HCT116 (cell line): ENCODE data around the gene ARMS2. TPM values are rescaled to one million over a fixed set of nuclear protein-coding genes. Genes with fewer than 3 reads are reported as not detected.

ENCODE experiments used
- ATAC-seq: fragments of 200-7000 bp; cut with Tn5 transposase; 2 replicates; pipeline ENCODE4 v1.9.1; 2020; ENCODE audit warnings: mild to moderate bottlenecking, moderate library complexity
- BruUV-seq: library from RNA; stranded (reverse); fragments of 400-500 nt; replicated peaks from 2 replicates; lab custom pipeline; 2021; lab: Mats Ljungman, UMichigan
- CTCF ChIA-PET: fragments of 300-600 bp; sonication (Branson Sonifier 250); formaldehyde crosslinking; loops from one replicate; lab custom pipeline; 2021; ENCODE audit warnings: antibody characterized with exemption; lab: Charles Lee
- POLR2A ChIA-PET: fragments of 300-600, 350-600 bp; sonication (Branson Sonifier 250); formaldehyde crosslinking; loops from one replicate; lab custom pipeline; 2021; ENCODE audit warnings: antibody characterized with exemption; lab: Charles Lee
- RAD21 ChIA-PET, 2 experiments: fragments of 300-600 bp; sonication (Branson Sonifier 250); formaldehyde crosslinking; loops; one replicate each; lab custom pipeline; 2023; ENCODE audit warnings: low total read pairs in 2 of 2; ENCODE audit not compliant: uncharacterized antibody in 2 of 2, unreplicated experiment in 2 of 2, low non-redundant PET in 1 of 2; lab: Charles Lee
- DNase-seq: peaks from one replicate; pipeline ENCODE4 v3.0.0-alpha.2; 2010; ENCODE audit warnings: low read depth, low spot score
- H2AFZ ChIP-seq: fragments of 200-600 bp; shearing (Covaris generic), sonication (generic); 2 replicates; pipeline ENCODE4 v1.6.1; 2017; ENCODE audit warnings: low read depth, mixed run types, mixed read lengths, antibody characterized with exemption, low read length; ENCODE audit not compliant: poor library complexity, severe bottlenecking
- H3K27ac ChIP-seq: 2 replicates; pipeline ENCODE4 v1.5.1; 2012; ENCODE audit warnings: low read depth, low read length
- H3K27me3 ChIP-seq: fragments of 200-600 bp; sonication (generic); 2 replicates; pipeline ENCODE4 v1.6.1; 2016; ENCODE audit warnings: mixed run types, low read length, mixed read lengths; ENCODE audit not compliant: insufficient read depth
- H3K36me3 ChIP-seq, 2 experiments: fragments of 200-500 bp in 1 of 2; fragments of 200-600 bp in 1 of 2; sonication (Bioruptor generic) in 1 of 2; sonication (generic) in 1 of 2; 2 replicates each; pipeline versions ENCODE4 v1.5.1 to v1.6.1; 2014 to 2016; ENCODE audit warnings: low read length in 2 of 2, inconsistent platforms in 1 of 2, mixed read lengths in 1 of 2, mixed run types in 1 of 2; ENCODE audit not compliant: insufficient read depth in 2 of 2, control insufficient read depth in 1 of 2
- H3K4me1 ChIP-seq, 2 experiments: fragments of 200-600 bp in 1 of 2; sonication (generic) in 1 of 2; 2 replicates each; pipeline versions ENCODE4 v1.5.1 to v1.6.1; 2012 to 2017; ENCODE audit warnings: low read length in 2 of 2, inconsistent platforms in 1 of 2, mild to moderate bottlenecking in 1 of 2, mixed read lengths in 1 of 2, mixed run types in 1 of 2, moderate library complexity in 1 of 2; ENCODE audit not compliant: insufficient read depth in 2 of 2, control insufficient read depth in 1 of 2
- H3K4me2 ChIP-seq: fragments of 200-600 bp; sonication (generic); 2 replicates; pipeline ENCODE4 v1.6.1; 2017; ENCODE audit warnings: mixed run types, low read length, mixed read lengths
- H3K4me3 ChIP-seq, 2 experiments: fragments of 200-600 bp in 1 of 2; sonication (generic) in 1 of 2; replicated peaks in 1 of 2; 2 replicates each; pipeline ENCODE4 v1.5.1; 2011 to 2016; ENCODE audit warnings: low read length in 2 of 2, control low read depth in 1 of 2, low read depth in 1 of 2, mild to moderate bottlenecking in 1 of 2, mixed read lengths in 1 of 2, mixed run types in 1 of 2
- H3K79me2 ChIP-seq: fragments of 200-600 bp; sonication (generic); 2 replicates; pipeline ENCODE4 v1.6.1; 2017; ENCODE audit warnings: mild to moderate bottlenecking, mixed run types, low read length, moderate library complexity, mixed read lengths; ENCODE audit not compliant: insufficient read depth
- H3K9ac ChIP-seq: fragments of 200-600 bp; sonication (generic); 2 replicates; pipeline ENCODE4 v1.6.1; 2016; ENCODE audit warnings: low read length, mixed read lengths
- H3K9me2 ChIP-seq: fragments of 200-600 bp; sonication (generic), shearing (Covaris generic); 2 replicates; pipeline ENCODE4 v1.6.1; 2017; ENCODE audit warnings: mixed run types, mild to moderate bottlenecking, moderate library complexity; ENCODE audit not compliant: insufficient read depth
- H3K9me3 ChIP-seq, 2 experiments: fragments of 200-500 bp in 1 of 2; fragments of 200-600 bp in 1 of 2; sonication (Bioruptor generic) in 1 of 2; sonication (generic) in 1 of 2; 2 replicates each; pipeline ENCODE4 v1.6.1; 2014 to 2017; ENCODE audit warnings: low read length in 2 of 2, mixed read lengths in 2 of 2, inconsistent platforms in 1 of 2, low read depth in 1 of 2, mild to moderate bottlenecking in 1 of 2, mixed run types in 1 of 2, moderate library complexity in 1 of 2; ENCODE audit not compliant: control insufficient read depth in 1 of 2, insufficient read depth in 1 of 2
- H4K20me1 ChIP-seq: fragments of 200-600 bp; sonication (generic), shearing (Covaris generic); 2 replicates; pipeline ENCODE4 v1.6.1; 2017; ENCODE audit warnings: mixed run types, mild to moderate bottlenecking, moderate library complexity; ENCODE audit not compliant: insufficient read depth
- CBX3 ChIP-seq: IDR thresholded peaks from 2 replicates; pipeline ENCODE4 v1.6.1; 2012; ENCODE audit warnings: low read depth
- CEBPB ChIP-seq: IDR thresholded peaks from 2 replicates; pipeline ENCODE4 v1.6.1; 2012; ENCODE audit warnings: low read depth
- EGR1 ChIP-seq: IDR thresholded peaks from 2 replicates; pipeline ENCODE4 v1.6.1; 2012; ENCODE audit warnings: low read depth
- ELF1 ChIP-seq: IDR thresholded peaks from 2 replicates; pipeline ENCODE4 v1.6.1; 2012; ENCODE audit warnings: low read depth, borderline replicate concordance
- EZH2phosphoT487 ChIP-seq: fragments of 200-600 bp; IDR thresholded peaks from 2 replicates; pipeline ENCODE4 v1.6.1; 2018; ENCODE audit warnings: antibody characterized with exemption, borderline replicate concordance
- MAX ChIP-seq: IDR thresholded peaks from 2 replicates; pipeline ENCODE4 v1.6.1; 2012
- POLR2A ChIP-seq: IDR thresholded peaks from 2 replicates; pipeline ENCODE4 v1.7.0; 2011; ENCODE audit warnings: borderline replicate concordance; ENCODE audit not compliant: insufficient read depth, insufficient read length; ENCODE audit errors: extremely low read depth
- POLR2AphosphoS5 ChIP-seq: IDR thresholded peaks from 2 replicates; pipeline ENCODE4 v1.6.1; 2011; ENCODE audit warnings: mild to moderate bottlenecking, low read depth, low read length, moderate library complexity
- SIN3A ChIP-seq: IDR thresholded peaks from 2 replicates; pipeline ENCODE4 v1.6.1; 2012; ENCODE audit warnings: low read depth
- SRF ChIP-seq: IDR thresholded peaks from 2 replicates; pipeline ENCODE4 v1.6.1; 2012; ENCODE audit warnings: low read depth
- TCF7L2 ChIP-seq: IDR thresholded peaks from 2 replicates; pipeline ENCODE4 v1.7.0; 2011; ENCODE audit warnings: borderline replicate concordance, inconsistent platforms; ENCODE audit not compliant: insufficient read depth, insufficient read length; ENCODE audit errors: extremely low read depth
- YY1 ChIP-seq: IDR thresholded peaks from 2 replicates; pipeline ENCODE4 v1.6.1; 2011; ENCODE audit warnings: low read length, low read depth, moderate library complexity, mild to moderate bottlenecking; ENCODE audit not compliant: insufficient replicate concordance; ENCODE audit errors: extremely low read depth
- ZBTB33 ChIP-seq: IDR thresholded peaks from 2 replicates; pipeline ENCODE4 v1.6.1; 2011; ENCODE audit warnings: mild to moderate bottlenecking, low read length, moderate library complexity; ENCODE audit not compliant: insufficient replicate concordance; ENCODE audit errors: extremely low read depth
- ZFX ChIP-seq: fragments of 450-650 bp; IDR thresholded peaks from 2 replicates; pipeline ENCODE4 v1.6.1; 2017
- ZNF274 ChIP-seq: fragments of 200-500 bp; sonication (Bioruptor generic); IDR thresholded peaks from 2 replicates; pipeline ENCODE4 v1.6.1; 2014; ENCODE audit warnings: mild to moderate bottlenecking, low read depth, low read length, inconsistent platforms
- intact Hi-C: fragments of 100-400 bp; cut with micrococcal nuclease; formaldehyde crosslinking; loops from 2 replicates; pipeline ENCODE4 v1.10.0; 2022
- total RNA-seq: library from RNA; stranded (reverse); gene quantifications from one replicate; pipeline ENCODE4 v1.2.1, GENCODE V29; 2021; ENCODE audit not compliant: unreplicated experiment
- TF ChIP-seq, protein P1 (sequence below): IDR thresholded peaks from 2 replicates; pipeline ENCODE4 v1.6.1; 2012

The ARMS2 gene
- total RNA-seq, 1 experiment from 2014 or later: not detected

DNA sequence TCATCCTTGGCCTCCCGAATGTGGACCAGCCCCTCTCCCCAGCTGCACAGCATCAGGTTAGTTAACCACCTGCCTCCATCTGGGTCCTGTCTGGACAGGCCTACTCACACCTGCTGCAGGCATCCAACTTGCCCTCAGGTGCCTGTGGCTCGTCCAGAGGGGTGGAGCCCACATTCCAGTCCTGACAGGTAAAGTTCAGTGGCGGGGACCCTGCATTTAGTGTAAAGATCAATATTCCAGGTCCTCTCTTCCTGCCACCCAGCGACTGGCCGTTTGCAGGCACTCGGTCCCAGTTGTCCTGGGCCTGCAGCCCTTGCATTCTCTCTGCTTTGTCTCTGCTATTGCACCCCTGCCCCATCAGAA is 21.9 kb downstream of the ARMS2 start:
- Histone ChIP-seq H3K79me2 (no peaks in the 10 kb centered on the region), H3K4me1 (no peaks in the 10 kb centered on the region), H3K4me2 (no peak overlapping the region), H2AFZ (no peak overlapping the region), H3K27me3 (no peaks in the 10 kb centered on the region), H3K36me3 (no peaks in the 10 kb centered on the region), H3K27ac (no peak overlapping the region), H3K4me3 (no peak overlapping the region), H3K9ac (no peak overlapping the region), H3K9me3 (no peaks in the 10 kb centered on the region), H4K20me1 (no peaks in the 10 kb centered on the region), H3K9me2 (no peaks in the 10 kb centered on the region)
- DNase-seq (no peak), ATAC-seq (0 out of 2 replicates have a peak, but pooled peaks have one; percentile 17)
- POLR2A ChIA-PET: no interaction called here
- TF ChIP-seq EZH2phosphoT487 (no peak), POLR2A (no peak), SIN3A (no peak), ELF1 (no peak), SRF (no peak), CEBPB (no peak), CBX3 (no peak), TCF7L2 (no peak), EGR1 (no peak), ZNF274 (no peak), POLR2AphosphoS5 (no peak)
- TF ChIP-seq, protein P1, sequence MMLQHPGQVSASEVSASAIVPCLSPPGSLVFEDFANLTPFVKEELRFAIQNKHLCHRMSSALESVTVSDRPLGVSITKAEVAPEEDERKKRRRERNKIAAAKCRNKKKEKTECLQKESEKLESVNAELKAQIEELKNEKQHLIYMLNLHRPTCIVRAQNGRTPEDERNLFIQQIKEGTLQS: no peak
- CTCF ChIA-PET: no interaction called here
- RAD21 ChIA-PET: no interaction called here
- no TSS peak for BruUV-seq
- intact Hi-C loops: no loop called here

DNA sequence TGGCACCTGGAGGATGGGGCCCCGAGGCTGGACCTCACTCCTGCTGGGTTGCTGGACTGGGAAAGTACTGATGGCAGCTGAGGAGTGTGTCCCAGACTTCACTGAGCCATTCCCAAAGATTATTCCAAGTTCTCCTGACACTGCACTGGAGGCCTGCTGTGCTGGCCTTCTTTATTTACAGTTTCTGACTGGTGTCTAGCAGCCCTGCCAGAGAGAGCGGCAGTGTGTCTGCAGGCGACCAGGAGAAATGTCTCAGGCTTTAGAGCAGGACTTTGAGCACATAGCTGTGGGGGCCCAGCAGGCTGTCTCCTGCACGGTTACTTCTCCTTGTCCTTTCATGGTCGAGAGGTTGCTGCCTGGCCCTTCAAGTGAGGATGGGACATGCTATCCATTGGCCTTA is 23.0 kb downstream of the ARMS2 start:
- no TSS peak for BruUV-seq
- ChIA-PET CTCF (no interaction called here), POLR2A (no interaction called here), RAD21 (no interaction called here)
- Histone ChIP-seq H3K27me3 (no peaks in the 10 kb centered on the region), H3K4me1 (no peaks in the 10 kb centered on the region), H4K20me1 (no peaks in the 10 kb centered on the region), H3K79me2 (no peaks in the 10 kb centered on the region), H3K27ac (no peak overlapping the region), H3K9ac (no peak overlapping the region), H3K4me3 (no peak overlapping the region), H3K9me2 (no peaks in the 10 kb centered on the region), H3K36me3 (no peaks in the 10 kb centered on the region), H3K4me2 (no peak overlapping the region), H3K9me3 (no peaks in the 10 kb centered on the region), H2AFZ (no peak overlapping the region)
- intact Hi-C loops: no loop called here
- TF ChIP-seq EGR1: no peak
- no peak for TF ChIP-seq ZBTB33
- TF ChIP-seq, protein P1: no peak
- no peak for TF ChIP-seq ZFX
- no peak for TF ChIP-seq CBX3
- no peak for TF ChIP-seq YY1
- no peak for TF ChIP-seq ZNF274
- TF ChIP-seq EZH2phosphoT487: no peak
- no peak for TF ChIP-seq MAX
- DNase-seq: no peak
- no peak for ATAC-seq
